Middle frontal gyrus (tissue), 1 donor: ENCODE results near the gene AGBL5.

Source experiments
- DNase-seq: peaks from one replicate; pipeline ENCODE4 v3.0.0-alpha.2; 2015; ENCODE audit warnings: low spot score; ENCODE audit errors: extremely low spot score

Gene AGBL5

DNA sequence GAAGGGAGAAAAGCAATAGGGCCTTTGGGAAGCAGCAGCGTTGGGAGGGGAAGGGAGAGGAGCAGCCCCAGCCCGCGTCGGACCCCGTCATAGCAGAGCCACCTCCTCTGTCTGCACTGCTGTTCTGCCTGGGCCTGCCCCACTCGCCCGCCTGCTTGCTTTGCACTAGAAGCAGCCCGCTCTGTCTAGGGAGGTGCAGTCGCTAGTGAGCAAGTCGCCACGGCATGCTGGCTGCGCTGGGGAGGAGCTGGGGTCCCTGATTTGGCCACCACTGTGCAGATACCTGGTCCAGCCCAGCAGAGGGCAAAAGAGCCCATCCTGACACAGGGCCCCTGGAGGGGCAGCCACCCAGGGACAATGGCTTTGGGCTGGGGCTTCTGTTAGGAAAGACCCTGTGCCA, 26.7 kb upstream of the AGBL5 start:
- DNase-seq, result no peak

GRCh38 chr2:27025281-27025800, 26.1 kb upstream of the AGBL5 start:
- DNase-seq, result no peak

- DNase-seq, result no peak
Measured at GRCh38 chr2:27025861-27026851, 25.3 kb upstream of the AGBL5 start.

DNA sequence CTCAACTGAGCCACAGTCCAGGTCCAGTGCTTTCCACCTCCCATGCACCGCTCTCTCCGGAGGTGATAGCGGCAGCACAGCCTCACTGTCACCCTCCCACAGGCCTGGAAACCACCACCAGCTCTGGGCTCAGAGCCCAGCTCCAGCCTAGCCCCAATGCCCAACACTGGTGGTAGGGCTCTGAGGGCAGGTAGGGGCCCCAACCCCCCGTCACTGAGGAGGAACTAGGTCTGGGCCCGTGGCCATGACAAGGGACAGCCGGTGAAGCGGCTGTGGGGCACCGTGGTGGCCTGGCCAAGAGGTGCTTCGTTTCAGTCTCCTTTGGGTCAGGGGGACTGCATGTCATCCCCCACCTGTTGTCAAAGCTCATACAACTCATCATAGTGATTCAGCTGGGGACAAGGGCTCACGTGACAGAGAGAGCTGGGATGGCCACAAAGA, 24.2 kb upstream of the AGBL5 start:
- DNase-seq, result no peak

DNA sequence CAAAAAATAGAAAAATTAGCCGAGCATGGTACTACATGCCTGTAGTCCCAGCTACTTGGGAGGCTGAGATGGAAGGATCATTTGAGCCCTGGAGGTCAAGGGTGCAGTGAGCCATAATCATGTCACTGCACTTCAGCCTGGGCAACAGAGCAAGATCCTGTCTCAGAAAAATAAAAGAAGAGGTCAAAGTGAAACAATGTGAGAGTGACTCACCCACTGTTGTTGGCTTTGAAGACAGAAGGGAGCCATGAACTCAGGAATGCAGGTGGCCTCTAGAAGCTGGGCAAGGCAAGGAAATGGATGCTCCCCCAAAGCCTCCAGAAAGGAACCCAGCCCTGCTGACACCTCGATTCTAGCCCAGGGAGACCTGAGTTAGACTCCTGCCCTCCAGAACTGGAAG, 22.4 kb upstream of the AGBL5 start:
- DNase-seq, result no peak

- peak; percentile 69 for DNase-seq
Measured at GRCh38 chr2:27032495-27033252, 18.8 kb upstream of the AGBL5 start, which contains the start of gene TMEM214. Gene TMEM214 (plus strand): TSS chr2:27032965. CDS start chr2:27033016, 51 bp downstream.

GRCh38 chr2:27033253-27033852, 18.1 kb upstream of the AGBL5 start:
- DNase-seq, result no peak

- DNase-seq, result no peak
Measured at GRCh38 chr2:27038012-27038411, 13.5 kb upstream of the AGBL5 start.

DNA sequence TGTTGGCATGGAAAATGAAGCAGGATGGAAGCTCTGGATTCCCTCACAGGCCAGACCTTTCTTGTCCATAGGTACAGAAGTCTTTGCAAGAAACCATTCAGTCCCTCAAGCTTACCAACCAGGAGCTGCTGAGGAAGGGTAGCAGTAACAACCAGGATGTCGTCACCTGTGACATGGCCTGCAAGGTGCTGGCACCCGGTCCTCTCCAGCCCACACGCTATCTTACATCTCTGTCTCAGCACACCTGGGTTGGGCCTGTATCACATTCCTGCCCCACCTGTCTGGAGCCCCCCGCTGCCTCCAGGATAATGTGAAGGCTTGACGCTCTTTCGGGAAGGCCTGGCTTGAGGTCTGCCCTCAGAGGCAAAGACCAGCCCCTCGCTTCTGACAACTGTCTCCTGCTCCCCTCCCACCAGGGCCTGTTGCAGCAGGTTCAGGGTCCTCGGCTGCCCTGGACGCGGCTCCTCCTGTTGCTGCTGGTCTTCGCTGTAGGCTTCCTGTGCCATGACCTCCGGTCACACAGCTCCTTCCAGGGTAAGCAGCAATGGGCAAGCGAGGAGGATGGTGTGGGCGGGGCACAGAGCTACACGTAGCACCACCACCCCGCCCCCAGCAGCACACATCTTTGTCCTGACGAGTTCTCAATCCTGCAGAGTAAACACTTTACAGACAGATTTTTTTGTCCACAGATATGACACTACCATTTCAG, 12.7 kb upstream of the AGBL5 start:
- DNase-seq, result no peak

DNA sequence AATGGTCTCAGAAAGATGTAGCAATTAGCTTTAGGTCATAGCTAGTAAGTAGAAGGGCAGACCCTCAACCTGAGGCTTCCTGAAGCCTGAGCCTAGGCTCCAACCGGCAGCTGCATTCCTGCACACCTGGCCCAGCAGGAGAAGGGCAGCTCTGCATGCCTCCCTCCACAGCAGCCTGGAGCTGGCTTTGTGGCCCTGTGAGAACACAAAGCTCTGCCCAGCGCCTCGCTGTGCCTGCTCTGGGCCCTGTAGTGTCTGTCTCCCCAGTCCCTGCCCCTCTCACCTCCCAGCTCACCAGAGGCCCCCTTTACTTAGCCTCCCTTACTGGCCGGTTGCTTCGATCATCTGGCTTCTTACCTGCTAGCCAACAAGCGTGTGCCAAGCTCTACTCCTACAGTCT, 12.0 kb upstream of the AGBL5 start:
- DNase-seq, result no peak

DNA sequence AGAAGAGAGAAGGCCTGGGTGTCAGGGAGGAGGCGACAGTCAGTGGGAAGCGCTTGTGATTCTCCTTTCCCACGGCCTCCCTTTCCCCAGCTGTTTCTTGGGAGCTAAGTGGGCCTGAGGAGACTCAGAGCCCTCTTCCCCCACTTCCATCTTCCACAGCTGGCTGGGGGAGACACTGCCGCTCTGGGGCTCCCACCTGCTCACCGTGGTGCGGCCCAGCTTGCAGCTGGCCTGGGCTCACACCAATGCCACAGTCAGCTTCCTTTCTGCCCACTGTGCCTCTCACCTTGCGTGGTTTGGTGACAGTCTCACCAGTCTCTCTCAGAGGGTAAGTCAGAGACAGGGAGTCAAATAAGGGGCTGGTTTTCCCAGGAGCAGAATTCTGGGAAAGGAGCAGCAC, 11.6 kb upstream of the AGBL5 start:
- no peak for DNase-seq

GRCh38 chr2:27040282-27040681, 11.2 kb upstream of the AGBL5 start:
- DNase-seq, result no peak

GRCh38 chr2:27041752-27042151, 9.7 kb upstream of the AGBL5 start:
- no peak for DNase-seq

- no peak for DNase-seq
Measured at GRCh38 chr2:27042159-27042661, 9.3 kb upstream of the AGBL5 start.

DNA sequence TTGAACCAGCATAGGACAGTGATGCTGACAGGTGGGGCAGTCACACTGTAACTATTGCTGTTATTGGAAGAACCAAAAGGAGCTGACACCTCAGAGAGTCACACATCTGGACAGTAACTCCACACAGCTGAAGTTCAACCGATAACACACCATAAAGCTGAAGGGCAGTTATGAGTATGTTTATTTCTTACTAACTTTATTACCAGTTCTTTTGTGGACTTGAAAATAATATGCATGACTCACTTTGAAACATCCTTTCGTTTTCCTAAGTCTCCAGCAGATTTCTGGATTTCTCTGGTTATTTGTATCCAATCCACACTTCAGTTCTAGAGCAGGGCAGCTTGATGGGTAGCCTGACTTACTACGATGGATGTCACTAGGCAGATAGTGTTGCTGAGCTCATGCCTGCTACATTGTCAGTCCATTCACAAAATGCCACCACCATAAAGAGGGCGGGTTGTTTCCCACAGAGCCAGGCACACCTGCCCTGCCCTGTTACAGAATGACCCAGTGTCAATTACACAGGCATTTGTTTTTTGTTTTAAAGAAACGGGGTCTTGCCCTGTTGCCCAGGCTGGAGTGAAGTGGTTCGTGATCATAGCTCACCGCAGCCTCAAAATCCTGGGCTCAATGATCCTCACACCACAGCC, 8.4 kb upstream of the AGBL5 start:
- no peak for DNase-seq

- no peak for DNase-seq
Measured at GRCh38 chr2:27049422-27050280, 1.8 kb upstream of the AGBL5 start.

DNA sequence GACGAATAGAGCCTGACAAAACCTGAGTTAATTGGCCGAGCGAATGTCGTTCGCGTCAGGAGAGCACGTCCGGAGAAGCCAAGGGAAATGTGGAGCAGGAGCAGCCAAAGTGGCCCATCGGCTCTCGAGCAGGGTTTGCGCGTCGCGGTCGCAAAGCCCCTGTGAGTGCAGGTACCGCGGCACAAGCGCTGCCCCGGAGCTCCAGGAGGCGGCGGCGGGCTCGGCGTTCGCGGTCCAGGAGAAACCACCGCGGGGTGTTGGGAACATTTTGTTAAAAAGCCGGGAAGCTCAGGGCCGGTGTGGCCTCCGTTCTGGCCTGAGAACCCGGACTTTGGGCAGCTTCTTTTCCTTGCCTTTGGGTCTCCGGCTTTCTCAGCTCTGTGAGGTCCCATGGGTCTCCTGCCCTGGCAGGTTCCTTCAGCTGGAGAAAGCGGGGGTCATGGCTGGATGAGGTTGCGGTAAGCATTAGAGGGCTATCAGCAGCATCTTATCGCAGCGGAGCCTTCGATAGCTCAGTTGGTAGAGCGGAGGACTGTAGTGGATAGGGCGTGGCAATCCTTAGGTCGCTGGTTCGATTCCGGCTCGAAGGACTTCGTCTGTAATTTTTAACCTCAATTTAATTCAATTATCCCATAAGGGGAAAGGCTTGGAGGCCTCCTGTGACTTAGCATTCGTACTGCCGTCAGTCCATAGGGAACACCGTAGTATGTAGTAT, 1.0 kb upstream of the AGBL5 start:
- DNase-seq, result peak; percentile 95

DNA sequence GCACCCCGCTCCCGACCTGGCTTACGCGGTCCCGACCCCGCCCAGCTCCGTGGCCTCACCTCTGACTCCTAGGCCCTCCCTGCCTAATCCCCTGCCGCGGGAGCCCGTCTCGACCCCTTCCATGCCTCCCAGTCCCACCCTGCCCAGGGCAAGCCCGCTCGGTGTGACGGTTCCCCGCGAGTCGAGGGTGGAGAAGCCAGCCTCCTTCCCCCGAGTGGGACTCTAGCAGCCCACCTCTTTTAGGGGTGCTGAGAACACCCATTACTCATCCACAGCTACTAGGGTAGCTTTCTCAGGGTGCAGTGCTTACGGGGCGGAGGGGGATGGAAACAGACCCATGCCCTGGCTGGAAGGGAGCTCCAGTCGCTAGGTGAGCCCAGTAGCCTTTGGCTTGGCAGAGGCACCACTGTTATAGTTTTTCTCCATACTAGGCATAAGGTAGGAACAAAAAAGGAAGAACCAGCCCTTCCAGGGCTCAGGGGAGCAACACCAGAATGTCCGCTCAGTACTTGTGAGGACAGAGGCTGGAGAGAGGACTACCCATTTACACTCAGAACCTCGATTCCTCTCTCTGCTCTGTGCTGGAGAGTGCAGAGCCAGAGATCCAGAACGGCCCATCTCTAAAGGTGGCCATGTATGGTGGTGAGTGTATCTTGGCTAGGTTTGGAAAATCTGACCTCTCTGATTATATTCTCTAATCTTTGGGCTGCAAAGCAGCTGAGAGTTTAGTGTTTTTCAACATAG, 606 bp downstream of the AGBL5 start:
- DNase-seq, result no peak
